ENCODE data around the gene SLC6A17.

DNA sequence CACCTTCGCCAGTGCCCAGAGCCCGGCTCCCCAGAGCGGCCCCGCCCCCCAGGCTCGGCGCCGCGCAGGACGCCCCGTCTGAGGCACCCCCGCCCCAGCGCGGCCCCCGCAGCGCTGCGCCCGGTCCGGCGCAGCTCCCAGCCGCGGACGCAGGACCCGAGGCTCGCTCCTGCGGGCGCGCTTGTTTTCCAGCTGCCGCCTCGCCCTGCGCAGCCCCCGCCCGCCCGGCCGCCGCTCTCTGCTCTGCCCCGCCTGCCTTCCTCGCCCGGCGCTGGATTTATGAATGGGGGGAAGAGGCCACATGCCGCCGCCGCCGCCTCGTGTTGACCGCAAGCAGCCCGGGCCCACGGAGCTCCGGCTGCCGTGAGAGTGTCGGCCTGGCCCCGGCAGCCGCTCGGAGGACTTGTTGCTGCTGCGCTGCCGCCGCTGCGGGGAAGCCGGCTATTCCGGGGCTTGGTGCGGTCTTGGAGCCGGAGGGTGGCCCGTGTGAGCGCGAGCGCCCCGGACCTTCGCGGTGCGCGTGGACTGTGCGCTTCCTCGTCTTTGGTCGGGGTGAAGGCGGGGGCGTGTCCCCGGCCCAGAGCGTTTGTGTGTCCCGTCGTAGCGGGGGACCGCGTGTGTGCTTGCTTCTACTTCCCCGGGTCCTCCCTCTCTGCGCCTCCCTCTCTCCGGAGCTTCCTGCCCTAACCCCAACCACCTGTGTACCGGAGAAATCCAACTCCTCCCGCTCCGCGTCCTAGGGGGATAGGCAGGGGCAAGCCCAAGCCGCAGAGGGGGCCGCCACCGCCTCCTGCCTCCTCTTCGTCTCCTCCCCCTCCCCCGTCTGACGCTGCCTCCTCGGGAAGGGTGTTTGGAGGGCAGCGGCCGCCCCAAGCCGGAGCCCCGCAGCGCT is 60.6 kb downstream of the SLC6A17 start:
- TF ChIP-seq EZH2 (IDR thresholded peaks at IDR 0.05; ENCODE audit: borderline replicate concordance, low read length): no peak
- TF ChIP-seq, protein P1, sequence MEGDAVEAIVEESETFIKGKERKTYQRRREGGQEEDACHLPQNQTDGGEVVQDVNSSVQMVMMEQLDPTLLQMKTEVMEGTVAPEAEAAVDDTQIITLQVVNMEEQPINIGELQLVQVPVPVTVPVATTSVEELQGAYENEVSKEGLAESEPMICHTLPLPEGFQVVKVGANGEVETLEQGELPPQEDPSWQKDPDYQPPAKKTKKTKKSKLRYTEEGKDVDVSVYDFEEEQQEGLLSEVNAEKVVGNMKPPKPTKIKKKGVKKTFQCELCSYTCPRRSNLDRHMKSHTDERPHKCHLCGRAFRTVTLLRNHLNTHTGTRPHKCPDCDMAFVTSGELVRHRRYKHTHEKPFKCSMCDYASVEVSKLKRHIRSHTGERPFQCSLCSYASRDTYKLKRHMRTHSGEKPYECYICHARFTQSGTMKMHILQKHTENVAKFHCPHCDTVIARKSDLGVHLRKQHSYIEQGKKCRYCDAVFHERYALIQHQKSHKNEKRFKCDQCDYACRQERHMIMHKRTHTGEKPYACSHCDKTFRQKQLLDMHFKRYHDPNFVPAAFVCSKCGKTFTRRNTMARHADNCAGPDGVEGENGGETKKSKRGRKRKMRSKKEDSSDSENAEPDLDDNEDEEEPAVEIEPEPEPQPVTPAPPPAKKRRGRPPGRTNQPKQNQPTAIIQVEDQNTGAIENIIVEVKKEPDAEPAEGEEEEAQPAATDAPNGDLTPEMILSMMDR (conservative IDR thresholded peaks at IDR 0.05 in 1 of 2, IDR thresholded peaks at IDR 0.05 in 1 of 2; ENCODE audit: extremely low read depth in 1 of 2, insufficient read depth in 1 of 2, low read depth in 1 of 2, low read length in 2 of 2): no peak
